Fibroblast of skin of left biceps (primary cell): ENCODE data around the gene PKD1.

Experiments
- DNase-seq, 2 experiments: peaks; one replicate each; pipeline ENCODE4 v3.0.0-alpha.2; 2013; ENCODE audit warnings: low read depth in 2 of 2

Gene PKD1

DNA sequence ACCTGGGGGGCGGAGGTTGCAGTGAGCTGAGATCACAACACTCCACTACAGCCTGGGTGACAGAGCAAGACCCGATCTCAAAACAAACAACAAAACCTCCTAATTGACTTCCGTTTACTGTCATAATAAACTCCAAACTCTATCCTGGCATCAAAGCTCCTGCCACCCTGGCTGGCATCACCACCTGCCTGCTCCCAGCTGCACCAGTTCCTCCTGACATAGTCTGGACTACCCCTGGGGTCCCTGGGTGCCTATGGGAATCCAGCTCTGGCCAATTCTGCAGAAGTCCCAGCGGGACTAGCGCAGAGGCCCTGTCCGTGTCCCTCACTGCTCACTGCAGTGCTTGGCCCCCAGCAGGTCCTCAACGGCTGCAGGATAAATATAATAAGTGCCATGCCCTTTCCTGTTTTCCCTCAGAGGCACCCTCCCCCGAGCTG lies 88.8 kb downstream of the PKD1 start:
- no peak for DNase-seq

DNA sequence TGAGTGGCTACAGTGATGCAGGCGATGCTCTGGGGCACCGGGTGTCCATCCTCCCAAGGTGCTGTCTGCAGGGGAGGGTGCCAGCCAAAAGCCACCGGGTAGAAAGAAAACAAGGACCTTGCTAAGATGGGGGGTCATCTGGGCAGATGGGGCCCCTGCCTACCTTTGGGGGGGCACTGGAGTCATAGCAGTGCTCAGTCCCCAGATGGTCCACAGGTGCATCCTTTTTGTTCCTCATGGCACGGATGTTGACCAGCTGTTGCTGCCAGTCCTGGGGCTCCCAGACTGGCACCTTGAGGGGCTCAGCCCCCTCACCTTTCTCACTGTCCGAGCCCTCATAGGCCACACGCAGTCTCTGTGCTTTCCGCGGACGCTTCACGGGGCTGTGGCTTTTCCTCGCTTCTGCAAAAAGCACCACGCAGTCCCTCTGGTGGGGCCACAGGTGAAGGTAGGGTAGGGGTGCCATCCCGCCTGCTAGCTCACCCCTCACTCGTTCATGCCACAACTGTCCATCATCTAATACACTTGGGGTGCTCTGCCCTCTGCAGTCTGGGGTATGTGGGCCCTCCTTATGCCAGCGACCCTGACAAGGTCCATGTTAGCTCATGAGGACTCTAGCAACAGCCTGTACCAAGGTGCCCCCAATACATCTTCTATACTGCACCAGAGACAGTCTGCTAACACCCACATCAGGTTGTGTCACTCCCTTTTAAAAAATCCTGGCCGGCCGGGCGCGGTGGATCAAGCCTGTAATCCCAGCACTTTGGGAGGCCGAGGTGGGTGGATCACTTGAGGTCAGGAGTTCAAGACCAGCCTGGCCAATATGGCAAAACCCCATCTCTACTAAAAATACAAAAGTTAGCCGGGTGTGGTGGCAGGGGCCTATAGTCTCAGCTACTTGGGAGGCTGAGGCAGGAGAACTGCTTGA lies 89.5 kb downstream of the PKD1 start:
- no peak for DNase-seq

DNA sequence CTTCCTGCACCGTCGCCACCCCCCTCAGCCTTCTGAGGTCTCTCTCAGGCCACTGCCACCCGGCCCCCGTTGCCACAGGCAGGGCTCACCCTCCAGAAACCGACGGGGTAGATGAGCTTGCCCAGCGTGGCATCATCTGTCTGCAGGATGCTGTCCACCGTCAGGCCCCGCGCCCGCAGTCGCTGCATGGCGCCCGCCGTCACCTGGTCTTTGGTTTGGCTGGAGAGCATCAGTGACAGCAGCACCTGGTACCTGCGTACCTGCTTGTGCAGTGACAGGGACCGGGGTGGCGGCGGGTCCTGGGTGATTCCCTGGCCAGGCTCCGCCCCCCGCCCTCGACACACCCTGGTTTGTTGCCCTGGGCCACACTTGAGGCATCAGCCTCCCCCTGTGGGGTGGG lies 91.2 kb downstream of the PKD1 start:
- no peak for DNase-seq

DNA sequence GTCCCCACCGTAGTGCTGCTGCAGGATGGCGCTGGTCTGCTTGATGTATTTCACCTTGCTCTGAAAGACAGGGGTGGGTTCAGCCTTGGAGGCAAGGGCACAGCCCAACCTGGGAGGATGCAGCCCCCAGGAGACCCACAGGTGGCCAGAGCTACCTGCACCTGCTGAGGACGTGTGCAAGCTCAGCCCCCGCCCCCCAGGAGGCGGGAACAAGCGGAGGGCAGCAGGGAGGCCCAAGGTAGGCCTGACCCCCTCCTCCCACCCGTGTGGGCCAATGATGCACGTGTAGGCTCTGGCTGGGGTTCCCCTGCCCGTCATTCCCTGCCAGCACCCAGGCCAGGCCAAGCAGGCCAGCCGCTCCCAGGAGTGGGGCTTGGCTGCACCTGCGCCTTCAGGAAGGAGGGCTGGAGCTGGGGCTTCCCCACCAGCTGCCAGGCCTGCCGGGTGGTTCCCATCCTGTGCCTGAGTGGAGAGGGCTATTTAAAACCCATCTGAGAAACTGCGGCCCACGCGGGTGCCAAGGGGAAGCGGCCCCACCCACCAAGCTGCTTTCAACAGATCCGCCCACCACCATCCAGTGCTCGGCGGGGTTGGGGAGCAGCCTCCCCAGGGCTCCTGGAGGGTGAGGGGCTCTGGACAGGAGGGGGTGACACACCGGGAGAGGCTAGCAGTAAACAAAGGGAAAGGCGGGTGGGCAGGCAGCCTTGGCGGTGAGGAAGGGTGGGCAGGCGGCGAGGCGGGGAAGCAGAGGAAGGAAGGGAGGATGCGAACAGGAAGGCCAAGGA lies 91.8 kb downstream of the PKD1 start:
- DNase-seq: no peak

DNA sequence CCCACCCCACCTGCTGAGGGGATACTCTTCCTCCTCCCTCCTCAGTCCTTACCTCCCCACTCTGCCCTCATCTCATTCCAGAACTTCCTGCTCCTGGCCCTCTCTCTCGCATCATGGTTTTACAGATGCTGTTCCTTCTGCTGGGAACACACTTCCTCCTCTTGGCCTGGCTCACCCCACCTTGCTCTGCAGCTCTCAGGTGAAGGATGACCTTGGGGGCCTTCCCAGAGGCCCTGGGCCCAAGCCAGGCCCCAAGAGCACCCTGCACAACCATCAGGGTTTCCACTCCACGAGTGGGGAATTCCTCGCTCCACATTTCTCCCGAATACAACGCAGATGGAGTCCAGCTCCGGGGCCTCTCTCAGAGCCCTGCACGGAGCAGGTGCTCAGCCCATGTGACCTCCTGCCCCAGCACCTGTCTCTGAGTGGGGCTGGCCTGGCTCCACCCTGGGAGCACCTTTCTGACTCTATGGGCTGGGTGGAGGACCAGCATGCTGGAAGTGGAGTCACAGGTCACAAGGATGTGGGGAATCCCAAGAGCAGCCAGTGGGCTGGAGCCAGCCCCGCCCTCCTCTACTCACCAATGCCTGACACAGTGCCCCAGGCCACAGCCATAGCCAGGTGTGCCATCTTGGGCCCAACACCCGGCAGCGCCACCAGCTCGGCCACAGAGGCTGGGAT lies 92.6 kb downstream of the PKD1 start:
- DNase-seq: no peak

DNA sequence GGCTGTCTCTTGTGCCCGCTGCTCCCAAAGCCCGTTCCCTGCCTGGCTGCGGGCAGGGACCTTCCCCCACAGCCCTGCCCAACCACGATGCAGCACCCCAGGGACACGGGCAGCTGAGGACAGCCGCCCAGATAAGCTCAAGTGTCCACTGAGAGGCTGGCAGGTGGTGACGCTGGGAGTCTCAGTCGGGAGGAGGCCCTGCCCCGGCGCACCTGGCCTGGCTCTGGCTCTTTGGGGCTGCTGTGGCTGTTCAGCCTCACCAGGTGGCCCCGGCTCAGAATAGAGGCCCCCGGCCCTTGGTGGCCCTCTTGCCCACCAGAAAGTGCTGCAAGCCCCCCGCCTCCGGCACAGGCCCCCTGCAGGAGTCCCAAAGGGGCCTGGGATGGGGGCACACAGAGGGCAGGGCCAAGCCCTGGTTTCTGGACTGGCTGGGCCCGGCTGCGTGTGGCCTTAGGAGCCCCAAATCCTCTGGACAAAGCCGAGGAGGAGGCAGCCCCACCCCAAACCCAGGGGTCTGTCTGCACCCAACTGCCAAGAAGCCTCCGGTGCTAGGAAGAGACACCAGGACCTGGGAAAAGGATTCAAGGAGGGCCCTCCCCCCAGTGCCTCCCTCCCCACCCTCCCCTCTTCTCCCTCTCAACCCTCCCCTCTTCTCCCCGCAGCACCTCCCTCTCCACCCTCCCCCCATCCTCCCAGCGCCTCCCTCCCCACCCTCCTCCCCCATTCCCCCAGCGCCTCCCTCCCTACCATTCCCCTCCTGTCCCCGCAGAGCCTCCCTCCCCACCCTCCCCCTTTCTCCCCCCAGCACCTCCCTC lies 93.3 kb downstream of the PKD1 start:
- DNase-seq: no peak

DNA sequence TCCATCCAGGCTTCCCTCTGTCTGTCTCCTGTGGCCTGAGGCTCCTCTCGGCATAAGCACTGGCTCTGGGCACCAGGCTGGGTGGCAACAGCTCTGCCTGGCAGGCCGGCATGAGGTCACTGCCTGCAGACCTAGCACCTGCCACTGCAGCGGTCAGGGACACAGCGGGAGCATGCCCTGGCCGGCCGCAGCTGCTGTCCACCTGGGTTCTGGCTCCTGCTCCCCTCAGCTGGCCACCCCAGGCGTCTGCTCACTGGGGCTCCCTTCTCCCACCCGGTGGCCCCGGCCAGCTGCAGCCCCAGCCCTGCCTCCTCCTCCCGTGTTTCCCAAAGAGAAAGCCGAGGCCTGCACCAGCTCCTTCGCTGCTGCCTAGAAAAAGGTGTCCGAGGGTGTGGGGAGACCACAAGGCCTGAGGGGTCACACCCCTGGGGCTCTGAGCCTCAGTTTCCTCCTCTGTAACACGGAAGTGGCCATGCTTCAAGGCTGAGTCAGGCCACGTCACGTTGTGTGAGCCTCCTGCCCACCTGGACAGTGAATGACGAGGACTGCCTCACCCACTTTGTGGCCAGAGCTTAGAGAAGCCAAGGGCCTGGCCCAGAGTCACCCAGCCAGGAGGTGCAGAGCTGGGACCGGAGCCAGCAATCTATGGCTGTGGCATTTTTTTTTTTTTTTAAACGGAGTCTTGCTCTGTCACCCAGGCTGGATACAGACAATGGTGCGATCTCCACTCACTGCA lies 94.7 kb downstream of the PKD1 start:
- no peak for DNase-seq

DNA sequence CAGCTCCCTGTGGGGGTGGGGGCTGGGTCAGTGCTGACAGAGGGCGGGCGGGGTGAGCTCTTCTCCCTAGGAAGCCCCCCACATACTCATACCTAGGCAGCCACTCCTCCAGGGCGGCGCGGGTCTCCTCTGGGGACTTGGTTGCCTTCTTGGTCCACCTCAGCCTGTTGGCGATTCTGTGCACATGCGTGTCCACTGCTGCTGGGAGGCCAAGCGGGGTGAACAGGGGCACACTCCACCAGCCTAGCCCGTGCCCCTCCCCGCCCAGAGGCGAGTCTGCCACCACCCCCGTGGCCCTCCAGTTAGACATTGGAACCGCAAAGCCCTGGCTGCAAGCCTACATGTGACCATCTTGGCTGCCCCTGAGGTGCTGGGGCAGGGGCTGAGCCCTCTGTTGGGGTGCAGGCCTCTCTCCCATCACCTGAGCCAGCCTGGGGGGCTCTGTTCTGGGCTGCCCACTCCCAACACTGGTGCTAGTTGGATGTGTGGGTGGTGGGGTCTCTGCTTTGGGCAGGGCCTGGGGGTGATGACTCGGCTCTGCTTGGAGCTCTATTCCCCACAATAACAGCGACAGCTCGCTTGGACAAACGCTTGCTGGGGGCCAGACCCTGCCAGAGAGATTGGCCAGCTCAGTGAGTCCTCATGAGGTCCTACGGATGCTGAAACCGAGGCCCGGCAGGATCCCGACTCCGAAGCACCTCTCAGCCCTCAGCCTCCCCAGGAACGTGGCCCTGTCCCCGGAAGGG lies 95.5 kb downstream of the PKD1 start:
- no peak for DNase-seq

DNA sequence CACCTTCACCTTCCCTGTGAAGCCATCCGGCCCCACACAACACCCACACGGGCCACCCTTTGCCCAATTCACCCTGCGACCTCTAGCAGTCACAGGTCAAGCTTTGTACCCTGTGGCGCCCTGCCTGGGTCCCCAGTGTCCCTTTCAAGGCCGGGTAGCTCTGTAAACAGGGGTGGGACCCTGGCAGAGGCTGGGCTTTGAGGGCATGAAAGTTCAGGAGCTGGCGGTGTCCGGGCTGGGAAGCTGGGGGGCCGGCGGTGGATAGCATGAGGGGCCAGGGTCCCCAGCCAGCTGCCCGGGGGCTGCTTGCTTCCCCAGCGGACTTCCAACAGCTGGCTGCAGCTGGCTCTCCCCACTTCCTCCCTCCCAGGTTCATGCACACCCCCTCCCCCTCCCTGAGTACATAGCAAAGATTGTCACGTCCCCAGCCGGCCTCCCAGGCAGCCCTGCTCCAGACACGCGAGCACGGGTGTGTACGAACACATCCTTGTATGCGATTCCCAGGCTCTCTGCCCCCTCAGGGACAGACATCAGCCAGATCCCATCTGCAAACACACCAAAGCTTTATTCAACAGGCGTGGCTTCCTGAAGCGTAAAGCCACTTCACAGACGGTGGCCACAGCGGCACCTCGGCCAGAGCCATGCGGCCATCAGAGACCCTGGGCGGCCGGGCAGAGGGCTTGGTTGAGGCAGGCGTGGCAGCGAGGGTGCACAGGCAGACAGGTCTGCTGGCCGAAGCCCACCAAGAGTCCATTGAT lies 96.2 kb downstream of the PKD1 start:
- DNase-seq: peak; percentile 63 to 64
